Hepatocyte (in vitro differentiated cells): ENCODE data around the gene GNPTG.

Experiments
- EZH2 ChIP-seq: fragments of 200-600 bp; sonication (generic); IDR thresholded peaks from 2 replicates; pipeline ENCODE4 v1.6.1; 2016; ENCODE audit warnings: antibody characterized with exemption, mild to moderate bottlenecking, borderline replicate concordance
- EZH2phosphoT487 ChIP-seq: fragments of 200-600 bp; sonication (generic); IDR thresholded peaks from one replicate; pipeline ENCODE4 v1.6.1; 2018; ENCODE audit warnings: antibody characterized with exemption, mild to moderate bottlenecking, low read depth, moderate library complexity; ENCODE audit not compliant: unreplicated experiment, severe bottlenecking
- TF ChIP-seq, protein P1 (sequence below): fragments of 200-600 bp; sonication (generic); IDR thresholded peaks from 2 replicates; pipeline ENCODE4 v1.5.1; 2016; ENCODE audit warnings: antibody characterized with exemption, mild to moderate bottlenecking; ENCODE audit not compliant: poor library complexity

DNA sequence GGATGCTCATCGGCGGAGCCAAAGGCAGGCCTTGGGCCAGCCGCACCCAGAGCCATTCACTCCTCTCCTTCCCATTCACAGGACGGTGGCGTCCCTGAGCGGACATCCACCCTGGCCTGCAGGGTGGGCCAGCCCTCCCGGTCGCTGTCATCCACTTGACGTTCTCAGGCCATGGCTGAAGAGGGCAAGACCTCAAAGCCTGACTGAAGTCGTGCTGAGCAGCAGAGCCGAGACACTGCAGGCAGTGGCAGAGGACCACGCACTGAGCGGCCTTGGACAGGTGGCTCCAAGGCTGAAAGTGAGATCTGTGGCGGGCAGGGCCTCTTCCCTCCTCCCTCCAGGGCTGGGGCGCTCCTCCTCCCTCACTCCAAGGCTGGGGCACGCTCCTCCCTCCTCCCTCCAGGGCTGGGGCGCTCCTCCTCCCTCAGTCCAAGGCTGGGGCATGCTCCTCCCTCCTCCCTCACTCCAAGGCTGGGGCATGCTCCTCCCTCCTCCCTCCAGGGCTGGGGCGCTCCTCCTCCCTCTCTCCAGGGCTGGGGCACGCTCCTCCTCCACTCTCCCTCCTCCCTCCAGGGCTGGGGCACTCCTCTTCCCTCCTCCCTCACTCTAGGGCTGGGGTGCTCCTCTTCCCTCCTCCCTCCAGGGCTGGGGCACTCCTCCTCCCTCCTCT is 24.1 kb downstream of the GNPTG start:
- TF ChIP-seq EZH2phosphoT487 (no peak), EZH2 (no peak)
- TF ChIP-seq, protein P1, sequence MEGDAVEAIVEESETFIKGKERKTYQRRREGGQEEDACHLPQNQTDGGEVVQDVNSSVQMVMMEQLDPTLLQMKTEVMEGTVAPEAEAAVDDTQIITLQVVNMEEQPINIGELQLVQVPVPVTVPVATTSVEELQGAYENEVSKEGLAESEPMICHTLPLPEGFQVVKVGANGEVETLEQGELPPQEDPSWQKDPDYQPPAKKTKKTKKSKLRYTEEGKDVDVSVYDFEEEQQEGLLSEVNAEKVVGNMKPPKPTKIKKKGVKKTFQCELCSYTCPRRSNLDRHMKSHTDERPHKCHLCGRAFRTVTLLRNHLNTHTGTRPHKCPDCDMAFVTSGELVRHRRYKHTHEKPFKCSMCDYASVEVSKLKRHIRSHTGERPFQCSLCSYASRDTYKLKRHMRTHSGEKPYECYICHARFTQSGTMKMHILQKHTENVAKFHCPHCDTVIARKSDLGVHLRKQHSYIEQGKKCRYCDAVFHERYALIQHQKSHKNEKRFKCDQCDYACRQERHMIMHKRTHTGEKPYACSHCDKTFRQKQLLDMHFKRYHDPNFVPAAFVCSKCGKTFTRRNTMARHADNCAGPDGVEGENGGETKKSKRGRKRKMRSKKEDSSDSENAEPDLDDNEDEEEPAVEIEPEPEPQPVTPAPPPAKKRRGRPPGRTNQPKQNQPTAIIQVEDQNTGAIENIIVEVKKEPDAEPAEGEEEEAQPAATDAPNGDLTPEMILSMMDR = no peak
